GM12878 (cell line): ENCODE measurements around the gene PRB3. TPM values are rescaled to one million over a fixed set of nuclear protein-coding genes. Genes with fewer than 3 reads are reported as not detected.

Source experiments
- ATAC-seq: fragments of 200-7000 bp; cut with Tn5 transposase; 3 replicates; pipeline ENCODE4 v1.9.1; 2020; ENCODE audit warnings: mild to moderate bottlenecking, moderate library complexity
- BruUV-seq: library from RNA; stranded (reverse); fragments of 400-500 nt; replicated peaks from 2 replicates; lab custom pipeline; 2021; lab: Mats Ljungman, UMichigan
- CTCF ChIA-PET: fragments of 300-600 bp; sonication (Branson Sonifier 250); formaldehyde crosslinking; extraction: SDS; loops from one replicate; lab custom pipeline; 2021; ENCODE audit warnings: inconsistent platforms; lab: Yijun Ruan, JAX
- POLR2A ChIA-PET: fragments of 350-600 bp; formaldehyde crosslinking; extraction: SDS; loops from one replicate; lab custom pipeline; 2021; ENCODE audit warnings: inconsistent platforms; lab: Charles Lee
- RAD21 ChIA-PET: fragments of 300-600 bp; sonication (Branson Sonifier 250); formaldehyde crosslinking; loops from one replicate; lab custom pipeline; 2023; ENCODE audit warnings: antibody characterized with exemption; ENCODE audit not compliant: unreplicated experiment; lab: Charles Lee
- SMC1A ChIA-PET: fragments of 300-600 bp; sonication (Branson Sonifier 250); formaldehyde crosslinking; loops from one replicate; lab custom pipeline; 2023; ENCODE audit not compliant: unreplicated experiment, uncharacterized antibody; lab: Charles Lee
- DNase-seq: peaks from one replicate; pipeline ENCODE4 v3.0.0-alpha.2; 2011; ENCODE audit warnings: low read depth, low spot score
- FAIRE-seq: peaks from 3 replicates; lab custom pipeline; 2011; peaks lifted over from hg19 to GRCh38; lab: Jason Lieb, UNC
- H2AFZ ChIP-seq: 2 replicates; pipeline ENCODE4 v1.6.0; 2011; ENCODE audit warnings: low read depth, low read length, control low read depth; ENCODE audit not compliant: control insufficient read depth
- H3K27ac ChIP-seq: 2 replicates; pipeline ENCODE4 v1.5.1; 2011; ENCODE audit warnings: control low read depth; ENCODE audit not compliant: control insufficient read depth, insufficient read depth
- H3K27me3 ChIP-seq, 2 experiments: replicated peaks in 1 of 2; 2 replicates each; pipeline versions ENCODE4 v1.6.0 to v1.6.1; 2011; ENCODE audit warnings: low read length in 1 of 2; ENCODE audit not compliant: control insufficient read depth in 2 of 2, insufficient read depth in 2 of 2
- H3K36me3 ChIP-seq, 2 experiments: 2 replicates each; pipeline ENCODE4 v1.5.1; 2011; ENCODE audit warnings: low read length in 1 of 2; ENCODE audit not compliant: control insufficient read depth in 2 of 2, insufficient read depth in 2 of 2
- H3K4me1 ChIP-seq: 2 replicates; pipeline ENCODE4 v1.6.1; 2011; ENCODE audit warnings: mild to moderate bottlenecking, low read length, moderate library complexity, mixed read lengths; ENCODE audit not compliant: control insufficient read depth, insufficient read depth
- H3K4me2 ChIP-seq: 2 replicates; pipeline ENCODE4 v1.6.0; 2011; ENCODE audit warnings: control low read depth; ENCODE audit not compliant: control insufficient read depth, insufficient read depth
- H3K4me3 ChIP-seq: fragments of 200-600 bp; sonication (generic); 2 replicates; pipeline ENCODE4 v1.5.1; 2016
- H3K79me2 ChIP-seq: 2 replicates; pipeline ENCODE4 v1.6.0; 2011; ENCODE audit warnings: low read length; ENCODE audit not compliant: control insufficient read depth, insufficient read depth
- H3K9ac ChIP-seq: 2 replicates; pipeline ENCODE4 v1.8.0; 2011; ENCODE audit warnings: low read length, control low read depth, mixed read lengths; ENCODE audit not compliant: control insufficient read depth, insufficient read depth
- H3K9me3 ChIP-seq: replicated peaks from 3 replicates; pipeline ENCODE4 v1.5.1; 2011; ENCODE audit warnings: mild to moderate bottlenecking, low read length; ENCODE audit not compliant: control insufficient read depth, insufficient read depth
- H4K20me1 ChIP-seq: 2 replicates; pipeline ENCODE4 v1.6.0; 2011; ENCODE audit not compliant: control insufficient read depth, insufficient read depth
- HSF1 ChIP-seq: fragments of 150-350 bp; IDR thresholded peaks from 2 replicates; pipeline ENCODE4 v1.6.1; 2014; ENCODE audit warnings: mild to moderate bottlenecking, low read depth, low read length
- NFIC ChIP-seq: IDR thresholded peaks from 2 replicates; pipeline ENCODE4 v1.6.1; 2012; ENCODE audit warnings: low read depth, mild to moderate bottlenecking, inconsistent platforms, low read length, moderate library complexity
- SKIL ChIP-seq: fragments of 450-650 bp; IDR thresholded peaks from 2 replicates; pipeline ENCODE4 v1.6.1; 2017; ENCODE audit warnings: mild to moderate bottlenecking, low read depth, inconsistent platforms; ENCODE audit not compliant: poor library complexity, severe bottlenecking
- ZBTB33 ChIP-seq: fragments of 450-650 bp; IDR thresholded peaks from 2 replicates; pipeline ENCODE4 v1.6.1; 2017; ENCODE audit warnings: mild to moderate bottlenecking
- WGBS: methylation state at CpG from one replicate; pipeline ENCODE4 v1.1.6; 2016; ENCODE audit warnings: low lambda C conversion rate; ENCODE audit not compliant: insufficient replicate concordance, insufficient coverage; ENCODE audit errors: missing lambda C conversion rate; 5-methylcytosine and 5-hydroxymethylcytosine counted together
- in situ Hi-C: fragments of 300-500 bp; cut with MboI; formaldehyde crosslinking; loops from 9 replicates; pipeline ENCODE4 v1.14.3; 2018; ENCODE audit warnings: mixed read lengths
- intact Hi-C: fragments of 100-400 bp; cut with micrococcal nuclease; formaldehyde crosslinking; loops from one replicate; pipeline ENCODE4 v1.14.2; 2022; ENCODE audit not compliant: unreplicated experiment
- polyA plus RNA-seq, 11 experiments: library from polyadenylated mRNA; depleted of rRNA in 4 of 11; unstranded in 6 of 11; stranded (reverse) in 5 of 11; fragments of >200 nt; fragmentation: Nextera tagmentation in 4 of 11; fragmentation: Illumina TruSeq in 1 of 11; extraction: Ambion mirVana in 4 of 11; extraction: Trizol in 1 of 11; gene quantifications; 1 replicate in 1 of 11; 2 replicates in 10 of 11; pipeline versions ENCODE4 v1.2.1 to v1.2.3, GENCODE V29; 2011 to 2016; ENCODE audit warnings: inconsistent platforms in 2 of 11, missing spikeins in 2 of 11, low read depth in 1 of 11
- total RNA-seq, 4 experiments: library from RNA; depleted of rRNA in 3 of 4; stranded (reverse); fragments of >200 nt in 3 of 4; fragmentation: Illumina TruSeq in 1 of 4; extraction: Trizol in 1 of 4; gene quantifications; 2 replicates each; pipeline versions ENCODE4 v1.2.1 to v1.2.3, GENCODE V29; 2013 to 2021

PRB3 gene
- total and polyA plus RNA-seq, 10 of the 15 experiments (the other 5 are each of a cell fraction or from before 2014, with no cell fraction given) = not detected

GRCh38 chr12:11269607-11270006, at the start of gene PRB3 (continued):
- TF ChIP-seq ZBTB33 = no peak

- ChIA-PET POLR2A (no interaction called here), CTCF (no interaction called here), SMC1A (no interaction called here), RAD21 (no interaction called here)
- Histone ChIP-seq H3K4me1 (no peaks in the 10 kb centered on the region), H3K79me2 (no peaks in the 10 kb centered on the region), H3K4me2 (no peak within 1 kb of the TSS), H3K9me3 (no peaks in the 10 kb centered on the region), H3K4me3 (no peak within 1 kb of the TSS), H3K36me3 (no peaks in the 10 kb centered on the region), H3K27me3 (no peaks in the 10 kb centered on the region), H3K9ac (no peak within 1 kb of the TSS), H2AFZ (no peak within 1 kb of the TSS), H4K20me1 (no peaks in the 10 kb centered on the region), H3K27ac (no peak within 1 kb of the TSS)
- ATAC-seq = no peak
- in situ Hi-C loops (no loop called here), intact Hi-C loops (no loop called here)
- WGBS = 31% methylated on average over 3 of the region's 3 CpGs
- no peak for FAIRE-seq
- BruUV-seq = no TSS peak
- DNase-seq = no peak
- TF ChIP-seq NFIC (no peak), HSF1 (no peak), SKIL (no peak)
These were observed 40.8 kb upstream of the PRB3 start, which contains the start of gene PRB4 for GRCh38 chr12:11310336-11310735. Gene PRB4 (minus strand): TSS chr12:11310436. CDS start chr12:11310398, 38 bp downstream.
